ENCODE measurements around the gene BCR.

The BCR gene

GRCh38 chr22:23200898-23201297 is 20.6 kb downstream of the BCR start:
- no peak for DNase-seq (ENCODE audit: low read depth in 1 of 2, low spot score in 1 of 2)
- in situ Hi-C loops (cut with HindIII; ENCODE audit: low pct_unique_long_range_greater_than_20kb, low sequenced_read_pairs), result no loop called here
- TF ChIP-seq JUND (IDR thresholded peaks at IDR 0.05; ENCODE audit: low read depth), result no peak

GRCh38 chr22:23202812-23203451 is 22.6 kb downstream of the BCR start:
- TF ChIP-seq JUND (IDR thresholded peaks at IDR 0.05; ENCODE audit: low read depth), result no peak
- DNase-seq (ENCODE audit: low read depth in 1 of 2, low spot score in 1 of 2), result no peak
- in situ Hi-C loops (cut with HindIII; ENCODE audit: low pct_unique_long_range_greater_than_20kb, low sequenced_read_pairs), result no loop called here

- no peak for DNase-seq (ENCODE audit: low read depth in 1 of 2, low spot score in 1 of 2)
- no peak for TF ChIP-seq JUND (IDR thresholded peaks at IDR 0.05; ENCODE audit: low read depth)
- in situ Hi-C loops (cut with HindIII; ENCODE audit: low pct_unique_long_range_greater_than_20kb, low sequenced_read_pairs), result no loop called here
Measured at GRCh38 chr22:23203452-23204124, 23.3 kb downstream of the BCR start.

DNA sequence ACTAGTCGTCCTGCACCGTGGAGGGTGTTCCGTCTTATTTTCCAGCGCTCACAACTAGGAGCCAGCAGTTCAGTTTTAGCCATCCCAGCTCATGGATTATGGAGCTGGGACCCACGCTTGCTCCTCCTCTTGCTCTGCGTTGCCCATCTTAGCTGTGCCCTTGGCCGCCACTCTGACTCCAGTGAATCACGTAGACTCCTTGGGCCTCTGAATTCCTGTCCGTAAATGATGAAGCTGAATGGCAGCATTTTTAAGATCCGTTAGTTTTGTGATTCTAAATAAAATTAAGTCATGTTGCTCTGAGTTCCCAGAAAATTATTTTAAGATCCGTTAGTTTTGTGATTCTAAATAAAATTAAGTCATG is 23.8 kb downstream of the BCR start:
- no peak for TF ChIP-seq JUND (IDR thresholded peaks at IDR 0.05; ENCODE audit: low read depth)
- no peak for DNase-seq (ENCODE audit: low read depth in 1 of 2, low spot score in 1 of 2)
- in situ Hi-C loops (cut with HindIII; ENCODE audit: low pct_unique_long_range_greater_than_20kb, low sequenced_read_pairs), result no loop called here

- no peak for DNase-seq (ENCODE audit: low read depth in 1 of 2, low spot score in 1 of 2)
- no peak for TF ChIP-seq JUND (IDR thresholded peaks at IDR 0.05; ENCODE audit: low read depth)
- in situ Hi-C loops (cut with HindIII; ENCODE audit: low pct_unique_long_range_greater_than_20kb, low sequenced_read_pairs), result no loop called here
Measured at GRCh38 chr22:23204541-23205157, 24.3 kb downstream of the BCR start.

- in situ Hi-C loops (cut with HindIII; ENCODE audit: low pct_unique_long_range_greater_than_20kb, low sequenced_read_pairs), result no loop called here
- DNase-seq (ENCODE audit: low read depth in 1 of 2, low spot score in 1 of 2), result no peak
- no peak for TF ChIP-seq JUND (IDR thresholded peaks at IDR 0.05; ENCODE audit: low read depth)
Measured at GRCh38 chr22:23205339-23206049, 25.2 kb downstream of the BCR start.

GRCh38 chr22:23206915-23207314 is 26.6 kb downstream of the BCR start:
- in situ Hi-C loops (cut with HindIII; ENCODE audit: low pct_unique_long_range_greater_than_20kb, low sequenced_read_pairs), result no loop called here
- no peak for DNase-seq (ENCODE audit: low read depth in 1 of 2, low spot score in 1 of 2)
- no peak for TF ChIP-seq JUND (IDR thresholded peaks at IDR 0.05; ENCODE audit: low read depth)

DNA sequence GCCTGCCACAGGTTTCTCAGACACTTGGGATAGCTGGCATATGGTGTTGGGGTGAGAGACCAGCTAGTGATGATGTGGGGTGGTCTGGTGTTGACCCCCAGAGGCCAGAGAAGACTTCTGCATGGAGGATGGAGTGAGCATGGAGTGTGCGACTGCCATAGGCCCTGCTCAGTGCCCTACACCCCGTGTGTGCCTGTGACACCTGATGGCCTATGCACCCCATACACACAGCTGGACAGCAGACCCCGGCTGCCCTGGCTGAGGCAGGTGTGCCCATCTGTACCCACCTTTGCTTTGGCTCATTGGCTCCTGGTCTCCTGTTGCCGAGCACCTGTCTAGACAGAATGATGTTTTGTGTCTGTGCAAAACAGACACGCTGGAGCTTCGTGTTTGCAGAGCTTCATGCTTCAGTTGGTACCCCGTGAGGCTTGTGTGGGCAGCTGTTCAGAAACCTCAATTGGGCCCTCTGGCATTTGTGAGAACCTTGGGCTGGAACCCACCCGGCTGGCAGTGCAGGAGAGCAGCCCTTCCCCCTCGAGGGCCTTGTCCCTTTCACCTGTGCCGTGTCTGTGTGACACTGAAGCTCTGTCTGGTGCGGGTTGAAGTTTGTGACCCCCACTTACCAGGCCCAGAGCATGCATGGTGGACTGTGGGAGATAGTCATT is 27.6 kb downstream of the BCR start:
- in situ Hi-C loops (cut with HindIII; ENCODE audit: low pct_unique_long_range_greater_than_20kb, low sequenced_read_pairs), result no loop called here
- DNase-seq (ENCODE audit: low read depth in 1 of 2, low spot score in 1 of 2), result no peak
- TF ChIP-seq JUND (IDR thresholded peaks at IDR 0.05; ENCODE audit: low read depth), result no peak

GRCh38 chr22:23210428-23211170 is 30.3 kb downstream of the BCR start:
- DNase-seq (ENCODE audit: low read depth in 1 of 2, low spot score in 1 of 2), result no peak
- TF ChIP-seq JUND (IDR thresholded peaks at IDR 0.05; ENCODE audit: low read depth), result no peak
- in situ Hi-C loops (cut with HindIII; ENCODE audit: low pct_unique_long_range_greater_than_20kb, low sequenced_read_pairs), result no loop called here

DNA sequence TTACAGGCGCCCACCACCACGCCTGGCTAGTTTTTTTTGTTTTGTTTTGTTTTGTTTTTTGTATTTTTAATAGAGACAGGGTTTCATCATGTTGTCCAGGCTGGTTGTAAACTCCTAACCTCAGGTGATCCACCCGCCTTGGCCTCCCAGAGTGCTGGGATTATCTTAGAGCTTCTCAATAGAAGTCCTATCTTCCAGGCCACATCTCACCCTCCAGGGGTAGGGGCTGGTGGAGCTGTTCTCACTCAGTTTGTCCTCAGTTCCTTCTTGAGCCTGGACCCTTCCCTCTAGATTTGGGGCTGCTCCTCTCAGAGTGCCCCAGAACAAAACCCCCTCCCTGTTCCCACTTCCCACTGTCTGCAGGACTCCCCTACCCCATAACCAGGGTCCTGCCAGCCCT is 31.3 kb downstream of the BCR start:
- in situ Hi-C loops (cut with HindIII; ENCODE audit: low pct_unique_long_range_greater_than_20kb, low sequenced_read_pairs), result no loop called here
- TF ChIP-seq JUND (IDR thresholded peaks at IDR 0.05; ENCODE audit: low read depth), result no peak
- DNase-seq (ENCODE audit: low read depth in 1 of 2, low spot score in 1 of 2), result no peak

DNA sequence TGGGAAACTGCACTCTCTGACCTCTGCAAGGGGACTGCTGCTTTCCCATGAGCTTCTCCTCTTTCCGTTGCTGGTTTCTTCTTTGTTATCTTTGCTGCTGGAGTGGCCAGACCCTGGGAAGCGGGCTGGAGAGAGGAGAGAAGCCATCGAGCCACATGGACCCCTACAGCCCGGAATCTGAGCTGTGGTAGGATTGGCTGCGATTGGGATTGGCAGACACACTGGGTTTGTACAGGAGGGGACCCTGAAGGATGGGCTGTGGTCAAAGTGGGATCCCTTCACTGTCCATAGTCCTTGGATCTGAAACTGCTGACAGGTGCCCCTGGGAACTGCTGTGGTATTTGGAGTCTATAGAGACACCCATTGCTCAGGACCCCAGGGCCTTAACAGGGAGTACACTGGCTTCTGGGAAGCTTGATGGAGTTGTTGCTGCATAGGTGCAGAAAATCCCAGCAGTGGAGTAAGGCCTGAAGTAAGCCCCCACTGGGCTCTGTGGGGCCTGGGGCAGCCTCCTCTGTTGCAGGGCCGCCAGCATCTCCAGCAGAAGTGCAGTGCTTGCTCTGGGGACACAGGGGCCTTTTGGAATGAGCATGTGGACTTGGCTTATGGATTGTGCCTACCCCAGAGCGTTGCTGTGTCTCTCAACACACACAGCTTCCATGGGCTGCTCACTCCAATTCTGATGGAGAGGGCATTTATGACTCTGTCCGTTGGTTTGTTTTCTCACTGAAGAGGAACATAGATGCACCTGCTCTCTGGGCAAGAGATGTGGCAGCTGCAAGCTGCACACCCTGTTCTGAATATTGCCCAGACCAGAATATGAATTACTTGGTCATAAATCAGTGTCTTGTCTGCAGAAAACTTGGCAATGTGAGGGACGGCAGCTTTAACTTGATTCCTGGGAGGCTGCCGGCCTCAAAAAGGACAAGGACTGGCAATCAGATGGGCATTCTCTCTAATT is 32.0 kb downstream of the BCR start:
- TF ChIP-seq JUND (IDR thresholded peaks at IDR 0.05; ENCODE audit: low read depth), result no peak
- in situ Hi-C loops (cut with HindIII; ENCODE audit: low pct_unique_long_range_greater_than_20kb, low sequenced_read_pairs), result no loop called here
- no peak for DNase-seq (ENCODE audit: low read depth in 1 of 2, low spot score in 1 of 2)
